Uterus (tissue), 2 donors: Measurements from ENCODE around the gene SCN3A.

Experiments used
- CTCF ChIP-seq, 4 experiments: fragments of 200-600 bp in 2 of 4; fragments of 450-650 bp in 2 of 4; sonication (generic) in 2 of 4; IDR thresholded peaks; one replicate each; pipeline ENCODE4 v1.5.1; 2016 to 2019; ENCODE audit warnings: antibody characterized with exemption in 4 of 4, mild to moderate bottlenecking in 2 of 4, moderate library complexity in 1 of 4
- POLR2A ChIP-seq, 2 donors: fragments of 450-650 bp; IDR thresholded peaks; one replicate each; pipeline ENCODE4 v1.6.1; 2016; ENCODE audit warnings: antibody characterized with exemption in 2 of 2, mild to moderate bottlenecking in 1 of 2, moderate library complexity in 1 of 2

GRCh38 chr2:165191096-165191728 is 12.6 kb downstream of the SCN3A start:
- TF ChIP-seq CTCF (IDR thresholded peaks at IDR 0.05) (no peak), POLR2A (IDR thresholded peaks at IDR 0.05) (no peak)
